Measurements from ENCODE around the gene PNLIPRP3. TPM values are rescaled to one million over a fixed set of nuclear protein-coding genes. Genes with fewer than 3 reads are reported as not detected.

Gene PNLIPRP3
- total and polyA plus RNA-seq, 2 of the 8 experiments (the other 6 are each of a cell fraction or from before 2014, with no cell fraction given), result not detected

DNA sequence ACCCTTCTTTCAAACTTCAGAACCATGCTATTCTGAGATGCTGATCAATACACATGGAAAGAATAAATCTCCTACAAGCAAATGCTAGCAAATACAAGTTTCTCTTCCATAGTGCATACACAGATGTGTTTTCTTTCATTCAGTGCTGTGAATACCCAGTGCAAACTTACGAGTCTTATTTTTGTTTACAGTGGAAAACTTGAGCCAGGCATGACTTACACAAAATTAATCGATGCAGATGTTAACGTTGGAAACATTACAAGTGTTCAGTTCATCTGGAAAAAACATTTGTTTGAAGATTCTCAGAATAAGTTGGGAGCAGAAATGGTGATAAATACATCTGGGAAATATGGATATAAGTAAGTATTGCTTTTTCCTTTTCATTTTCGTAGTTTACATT lies 48.8 kb downstream of the PNLIPRP3 start:
- H2BK120ac ChIP-seq (replicated peaks; ENCODE audit: low read depth, low read length), result no peak overlapping the region
- no peak overlapping the region for H3K9ac ChIP-seq (replicated peaks in 1 of 4; ENCODE audit: extremely low read depth in 1 of 4, low read depth in 3 of 4, low read length in 3 of 4)
- FAIRE-seq (no peak), DNase-seq (ENCODE audit: low read depth in 1 of 2, low spot score in 2 of 2) (no peak)
- H3K4ac ChIP-seq (replicated peaks; ENCODE audit: insufficient read length, low read depth, low read length), result no peak overlapping the region
- 89% methylated on average over 4 of the region's 4 CpGs; no CpG with 5 or more reads in 1 of the 2 experiments for WGBS, 2 experiments (ENCODE audit: extremely low coverage in 1 of 2, insufficient coverage in 1 of 2, insufficient read length in 1 of 2, insufficient replicate concordance in 2 of 2, low coverage in 1 of 2, low lambda C conversion rate in 2 of 2, missing lambda C conversion rate in 1 of 2)
- no peak overlapping the region for H2BK20ac ChIP-seq (ENCODE audit: low read length)
- H3K27ac ChIP-seq (ENCODE audit: low read depth, low read length), result no peak overlapping the region
- no peak overlapping the region for H2BK12ac ChIP-seq (ENCODE audit: low read depth, low read length)
- no peak overlapping the region for H4K5ac ChIP-seq (ENCODE audit: insufficient read length, low read depth, low read length)
- no peaks in the 10 kb centered on the region for H3K4me1 ChIP-seq (replicated peaks in 1 of 4; ENCODE audit: control insufficient read depth in 3 of 4, insufficient read depth in 4 of 4, low read length in 3 of 4)
- no peak overlapping the region for H3K14ac ChIP-seq (ENCODE audit: insufficient read length)
- ChIA-PET POLR2A (ENCODE audit: partially characterized antibody) (no interaction called here), CTCF (ENCODE audit: partially characterized antibody) (no interaction called here)
- peaks cover 3 to 5% of the 10 kb centered on the region in 2 experiments; a peak in 2 of 4 replicates for H3K9me3 ChIP-seq (ENCODE audit: insufficient read depth in 2 of 2, low read depth in 1 of 2, low read length in 1 of 2)
- no peaks in the 10 kb centered on the region for H3K23me2 ChIP-seq (ENCODE audit: low read depth, low read length)
- H3K56ac ChIP-seq (replicated peaks; ENCODE audit: insufficient read length, low read depth, low read length), result no peak overlapping the region
- no peak overlapping the region for H3K23ac ChIP-seq (ENCODE audit: insufficient read length)
- H3K79me2 ChIP-seq (ENCODE audit: control insufficient read depth in 1 of 2, insufficient read depth in 2 of 2, low read length in 2 of 2), result no peaks in the 10 kb centered on the region
- no peak overlapping the region for H4K91ac ChIP-seq (replicated peaks; ENCODE audit: insufficient read length, low read length)
- H4K20me1 ChIP-seq (replicated peaks in 1 of 2; ENCODE audit: control insufficient read depth in 1 of 2, insufficient read depth in 2 of 2, low read length in 2 of 2), result no peaks in the 10 kb centered on the region
- H3K4me2 ChIP-seq (ENCODE audit: insufficient read depth in 1 of 2, low read depth in 2 of 2, low read length in 2 of 2), result no peak overlapping the region
- no peak overlapping the region for H2BK5ac ChIP-seq (ENCODE audit: low read depth, low read length)
- no peak overlapping the region for H3K18ac ChIP-seq (ENCODE audit: extremely low read depth, low read length)
- no peak overlapping the region for H3K4me3 ChIP-seq (ENCODE audit: extremely low read depth in 1 of 4, insufficient read depth in 2 of 4, low read depth in 3 of 4, low read length in 4 of 4)
- no peak overlapping the region for H2AFZ ChIP-seq (ENCODE audit: low read length)
- H3K36me3 ChIP-seq (ENCODE audit: control insufficient read depth in 2 of 4, insufficient read depth in 4 of 4, low read length in 3 of 4), result no peaks in the 10 kb centered on the region
- no peak overlapping the region for H2BK15ac ChIP-seq (ENCODE audit: low read length)
- H2AK5ac ChIP-seq (ENCODE audit: low read depth, low read length), result no peak overlapping the region
- H3K27me3 ChIP-seq (replicated peaks in 1 of 4; ENCODE audit: control insufficient read depth in 3 of 4, extremely low read depth in 1 of 4, insufficient read depth in 3 of 4, low read length in 3 of 4), result no peaks in the 10 kb centered on the region
- H3K79me1 ChIP-seq (ENCODE audit: low read depth, low read length), result no peaks in the 10 kb centered on the region
- H4K8ac ChIP-seq (ENCODE audit: extremely low read depth, insufficient read depth, low read length), result no peak overlapping the region
- TF ChIP-seq FOSL1 (IDR thresholded peaks at IDR 0.05; ENCODE audit: insufficient read depth, low read depth, low read length), result no peak
- TF ChIP-seq, protein P1, sequence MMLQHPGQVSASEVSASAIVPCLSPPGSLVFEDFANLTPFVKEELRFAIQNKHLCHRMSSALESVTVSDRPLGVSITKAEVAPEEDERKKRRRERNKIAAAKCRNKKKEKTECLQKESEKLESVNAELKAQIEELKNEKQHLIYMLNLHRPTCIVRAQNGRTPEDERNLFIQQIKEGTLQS (IDR thresholded peaks at IDR 0.05; ENCODE audit: insufficient read depth, low read depth, low read length), result no peak
- TF ChIP-seq JUND (IDR thresholded peaks at IDR 0.05; ENCODE audit: low read length), result no peak
- TF ChIP-seq, protein P2, sequence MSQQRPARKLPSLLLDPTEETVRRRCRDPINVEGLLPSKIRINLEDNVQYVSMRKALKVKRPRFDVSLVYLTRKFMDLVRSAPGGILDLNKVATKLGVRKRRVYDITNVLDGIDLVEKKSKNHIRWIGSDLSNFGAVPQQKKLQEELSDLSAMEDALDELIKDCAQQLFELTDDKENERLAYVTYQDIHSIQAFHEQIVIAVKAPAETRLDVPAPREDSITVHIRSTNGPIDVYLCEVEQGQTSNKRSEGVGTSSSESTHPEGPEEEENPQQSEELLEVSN (IDR thresholded peaks at IDR 0.05), result no peak
- no peak for TF ChIP-seq CHD2 (IDR thresholded peaks at IDR 0.05; ENCODE audit: low read length)
- TF ChIP-seq SUZ12 (IDR thresholded peaks at IDR 0.05; ENCODE audit: low read length), result no peak
- TF ChIP-seq EGR1 (IDR thresholded peaks at IDR 0.05; ENCODE audit: borderline replicate concordance, low read depth, low read length), result no peak
- no peak for TF ChIP-seq CTBP2 (IDR thresholded peaks at IDR 0.05; ENCODE audit: borderline replicate concordance, insufficient read depth, insufficient read length, low read length)
- TF ChIP-seq, protein P3, sequence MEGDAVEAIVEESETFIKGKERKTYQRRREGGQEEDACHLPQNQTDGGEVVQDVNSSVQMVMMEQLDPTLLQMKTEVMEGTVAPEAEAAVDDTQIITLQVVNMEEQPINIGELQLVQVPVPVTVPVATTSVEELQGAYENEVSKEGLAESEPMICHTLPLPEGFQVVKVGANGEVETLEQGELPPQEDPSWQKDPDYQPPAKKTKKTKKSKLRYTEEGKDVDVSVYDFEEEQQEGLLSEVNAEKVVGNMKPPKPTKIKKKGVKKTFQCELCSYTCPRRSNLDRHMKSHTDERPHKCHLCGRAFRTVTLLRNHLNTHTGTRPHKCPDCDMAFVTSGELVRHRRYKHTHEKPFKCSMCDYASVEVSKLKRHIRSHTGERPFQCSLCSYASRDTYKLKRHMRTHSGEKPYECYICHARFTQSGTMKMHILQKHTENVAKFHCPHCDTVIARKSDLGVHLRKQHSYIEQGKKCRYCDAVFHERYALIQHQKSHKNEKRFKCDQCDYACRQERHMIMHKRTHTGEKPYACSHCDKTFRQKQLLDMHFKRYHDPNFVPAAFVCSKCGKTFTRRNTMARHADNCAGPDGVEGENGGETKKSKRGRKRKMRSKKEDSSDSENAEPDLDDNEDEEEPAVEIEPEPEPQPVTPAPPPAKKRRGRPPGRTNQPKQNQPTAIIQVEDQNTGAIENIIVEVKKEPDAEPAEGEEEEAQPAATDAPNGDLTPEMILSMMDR (IDR thresholded peaks at IDR 0.05; ENCODE audit: control extremely low read depth in 1 of 3, insufficient read depth in 1 of 3, low read depth in 1 of 3, low read length in 3 of 3), result no peak
- TF ChIP-seq TCF12 (IDR thresholded peaks at IDR 0.05; ENCODE audit: low read depth, low read length), result no peak
- TF ChIP-seq KDM1A (IDR thresholded peaks at IDR 0.05; ENCODE audit: borderline replicate concordance, low read length), result no peak
